ENCODE measurements around the gene SIRT3. TPM values are rescaled to one million over a fixed set of nuclear protein-coding genes. Genes with fewer than 3 reads are reported as not detected.
A peak's percentile ranks its signal among the peaks of the same experiment; 100 is the strongest.

Gene SIRT3
- 14.5 to 20.9 TPM (median 18.5 TPM) in 3 replicates for total RNA-seq
- long read RNA-seq, transcript SIRT3-201 (7 exons, 2,543 nt), result major isoform, 14 of 44 reads
- long read RNA-seq, transcript SIRT3-214 (7 exons, 1,588 nt), result minor isoform, 6 of 44 reads
- long read RNA-seq, partial matches to known transcripts, result 6 of 44 reads
- long read RNA-seq, other reads (novel, unspliced or antisense), result 16 of 44 reads

GRCh38 chr11:235997-236773 lies at the start of gene SIRT3:
TSS of gene SIRT3 (minus strand) at chr11:236342. CDS start at chr11:236328, 14 bp downstream.
- no peak for DNase-seq (ENCODE audit: low spot score)
- peaks cover 3% of the 10 kb centered on the region for H3K36me3 Mint-ChIP-seq (ENCODE audit: low read depth)
- H3K9me3 Mint-ChIP-seq (ENCODE audit: low read depth), result no peaks in the 10 kb centered on the region
- peak; percentile 41 for TF ChIP-seq CTCF (IDR thresholded peaks at IDR 0.05)
- peak within 1 kb of the TSS; percentile 97 for H3K27ac Mint-ChIP-seq (ENCODE audit: unreplicated experiment)
- H3K4me3 Mint-ChIP-seq (ENCODE audit: unreplicated experiment), result peak within 1 kb of the TSS; percentile 95
- H3K27me3 Mint-ChIP-seq (ENCODE audit: low read depth), result no peaks in the 10 kb centered on the region
- H3K4me1 Mint-ChIP-seq (ENCODE audit: low read depth), result peaks cover 25% of the 10 kb centered on the region

GRCh38 chr11:285894-286220 lies 49.7 kb upstream of the SIRT3 start:
- H3K27me3 Mint-ChIP-seq (ENCODE audit: low read depth), result peaks cover 5% of the 10 kb centered on the region
- no peaks in the 10 kb centered on the region for H3K9me3 Mint-ChIP-seq (ENCODE audit: low read depth)
- H3K27ac Mint-ChIP-seq (ENCODE audit: unreplicated experiment), result no peak overlapping the region
- H3K4me1 Mint-ChIP-seq (ENCODE audit: low read depth), result peaks cover 12% of the 10 kb centered on the region
- TF ChIP-seq CTCF (IDR thresholded peaks at IDR 0.05), result no peak
- peak; percentile 60 for DNase-seq (ENCODE audit: low spot score)
- no peaks in the 10 kb centered on the region for H3K36me3 Mint-ChIP-seq (ENCODE audit: low read depth)
- no peak overlapping the region for H3K4me3 Mint-ChIP-seq (ENCODE audit: unreplicated experiment)

- TF ChIP-seq CTCF (IDR thresholded peaks at IDR 0.05), result no peak
- DNase-seq (ENCODE audit: low spot score), result peak; percentile 72
- peaks cover 5% of the 10 kb centered on the region for H3K27me3 Mint-ChIP-seq (ENCODE audit: low read depth)
- H3K4me3 Mint-ChIP-seq (ENCODE audit: unreplicated experiment), result no peak overlapping the region
- no peak overlapping the region for H3K27ac Mint-ChIP-seq (ENCODE audit: unreplicated experiment)
- peaks cover 11% of the 10 kb centered on the region for H3K4me1 Mint-ChIP-seq (ENCODE audit: low read depth)
- no peaks in the 10 kb centered on the region for H3K36me3 Mint-ChIP-seq (ENCODE audit: low read depth)
- no peaks in the 10 kb centered on the region for H3K9me3 Mint-ChIP-seq (ENCODE audit: low read depth)
Measured at GRCh38 chr11:285021-285893, 49.1 kb upstream of the SIRT3 start.

GRCh38 chr11:284105-285020 lies 48.2 kb upstream of the SIRT3 start:
- Mint-ChIP-seq H3K27ac (ENCODE audit: unreplicated experiment) (no peak overlapping the region), H3K4me1 (ENCODE audit: low read depth) (peaks cover 7% of the 10 kb centered on the region), H3K9me3 (ENCODE audit: low read depth) (no peaks in the 10 kb centered on the region), H3K36me3 (ENCODE audit: low read depth) (no peaks in the 10 kb centered on the region), H3K27me3 (ENCODE audit: low read depth) (peaks cover 5% of the 10 kb centered on the region), H3K4me3 (ENCODE audit: unreplicated experiment) (no peak overlapping the region)
- no peak for TF ChIP-seq CTCF (IDR thresholded peaks at IDR 0.05)
- peak; percentile 89 for DNase-seq (ENCODE audit: low spot score)
